Subcutaneous adipose tissue (tissue), 4 donors: ENCODE measurements around the gene CPNE1. TPM values are rescaled to one million over a fixed set of nuclear protein-coding genes. Genes with fewer than 3 reads are reported as not detected.

Experiments used
- total RNA-seq, 4 donors: library from RNA; depleted of rRNA; stranded (reverse); fragments of >200 nt; gene quantifications; one replicate each; pipeline ENCODE4 v1.1.0, GENCODE V29; 2016
- TF ChIP-seq, protein P1 (sequence below): fragments of 450-650 bp; IDR thresholded peaks from one replicate; pipeline ENCODE4 v1.5.1; 2016; ENCODE audit warnings: low read depth, mild to moderate bottlenecking, control low read depth, antibody characterized with exemption, moderate library complexity

Gene CPNE1
- total RNA-seq, 4 donors from 2014 or later: 50.6 to 115 (median 87.1) TPM

DNA sequence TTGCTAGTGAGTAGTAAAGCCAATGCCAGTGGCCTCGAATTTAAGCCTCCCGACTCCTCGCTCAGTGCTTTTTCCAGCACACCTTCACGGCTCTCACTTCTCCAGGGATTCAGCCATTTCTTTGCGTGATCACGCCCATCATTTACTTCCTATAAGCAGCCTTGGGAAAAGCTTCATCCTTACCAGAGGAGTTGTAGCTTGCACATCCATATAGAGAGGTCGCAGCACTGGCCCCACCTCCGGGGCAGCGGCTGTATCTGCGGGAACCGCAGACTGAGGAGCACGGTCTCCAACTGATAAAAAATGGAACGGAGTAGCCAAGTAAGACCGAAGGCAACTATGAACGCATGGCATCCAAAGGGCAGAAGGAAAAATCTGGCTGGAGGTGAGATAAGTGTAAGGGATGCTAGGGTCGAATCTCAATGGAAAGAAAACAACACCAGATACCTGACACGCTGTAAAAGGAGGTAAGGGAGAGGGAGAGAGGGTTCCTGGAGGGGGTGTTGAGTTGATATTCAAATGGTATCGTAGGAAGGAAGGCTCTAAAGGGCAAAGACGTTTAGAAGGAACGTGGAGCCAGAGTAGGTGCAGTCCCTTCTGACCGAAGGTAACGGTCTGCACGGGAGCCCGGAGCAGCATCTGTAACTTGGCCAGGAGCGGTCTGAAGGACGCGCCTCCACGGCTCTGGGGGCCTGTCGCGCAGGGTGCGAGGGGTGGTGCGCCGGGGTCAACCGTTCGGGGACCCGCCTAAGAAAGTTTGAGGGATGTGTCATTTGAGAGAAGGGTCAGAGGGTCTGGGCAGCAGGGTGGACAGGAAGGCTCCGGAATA lies 33.8 kb upstream of the CPNE1 start:
- TF ChIP-seq, protein P1, sequence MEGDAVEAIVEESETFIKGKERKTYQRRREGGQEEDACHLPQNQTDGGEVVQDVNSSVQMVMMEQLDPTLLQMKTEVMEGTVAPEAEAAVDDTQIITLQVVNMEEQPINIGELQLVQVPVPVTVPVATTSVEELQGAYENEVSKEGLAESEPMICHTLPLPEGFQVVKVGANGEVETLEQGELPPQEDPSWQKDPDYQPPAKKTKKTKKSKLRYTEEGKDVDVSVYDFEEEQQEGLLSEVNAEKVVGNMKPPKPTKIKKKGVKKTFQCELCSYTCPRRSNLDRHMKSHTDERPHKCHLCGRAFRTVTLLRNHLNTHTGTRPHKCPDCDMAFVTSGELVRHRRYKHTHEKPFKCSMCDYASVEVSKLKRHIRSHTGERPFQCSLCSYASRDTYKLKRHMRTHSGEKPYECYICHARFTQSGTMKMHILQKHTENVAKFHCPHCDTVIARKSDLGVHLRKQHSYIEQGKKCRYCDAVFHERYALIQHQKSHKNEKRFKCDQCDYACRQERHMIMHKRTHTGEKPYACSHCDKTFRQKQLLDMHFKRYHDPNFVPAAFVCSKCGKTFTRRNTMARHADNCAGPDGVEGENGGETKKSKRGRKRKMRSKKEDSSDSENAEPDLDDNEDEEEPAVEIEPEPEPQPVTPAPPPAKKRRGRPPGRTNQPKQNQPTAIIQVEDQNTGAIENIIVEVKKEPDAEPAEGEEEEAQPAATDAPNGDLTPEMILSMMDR: no peak

DNA sequence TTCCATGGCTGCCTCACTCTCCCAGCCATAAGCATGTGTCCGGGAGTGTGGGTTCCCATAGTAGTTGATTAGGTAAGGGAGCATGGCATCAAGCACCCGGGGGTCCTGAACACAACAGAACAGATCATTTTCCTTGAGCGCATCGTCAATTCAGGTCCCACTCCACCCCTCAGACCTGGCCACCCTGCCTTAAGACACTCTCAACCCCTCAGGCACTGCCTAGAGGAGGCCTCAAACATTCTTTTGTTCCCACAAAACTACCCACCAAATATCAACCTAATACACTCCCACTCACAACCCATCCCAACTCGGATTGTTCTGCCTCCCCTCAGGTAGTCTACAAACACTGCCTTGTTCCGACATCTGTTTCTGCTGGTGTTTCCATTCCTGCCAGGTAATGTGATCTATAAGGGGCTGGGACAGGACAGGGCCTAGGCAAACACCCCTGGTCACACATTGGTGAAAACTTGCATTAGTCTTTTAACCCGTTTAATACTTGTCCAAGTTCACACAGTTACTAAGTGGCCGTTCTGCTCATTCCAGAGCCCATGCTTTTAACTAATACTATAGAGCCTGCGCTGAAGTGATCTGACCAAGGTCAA lies 33.1 kb upstream of the CPNE1 start:
- TF ChIP-seq, protein P1: no peak

GRCh38 chr20:35695978-35696377 lies 31.3 kb upstream of the CPNE1 start:
- TF ChIP-seq, protein P1: no peak

DNA sequence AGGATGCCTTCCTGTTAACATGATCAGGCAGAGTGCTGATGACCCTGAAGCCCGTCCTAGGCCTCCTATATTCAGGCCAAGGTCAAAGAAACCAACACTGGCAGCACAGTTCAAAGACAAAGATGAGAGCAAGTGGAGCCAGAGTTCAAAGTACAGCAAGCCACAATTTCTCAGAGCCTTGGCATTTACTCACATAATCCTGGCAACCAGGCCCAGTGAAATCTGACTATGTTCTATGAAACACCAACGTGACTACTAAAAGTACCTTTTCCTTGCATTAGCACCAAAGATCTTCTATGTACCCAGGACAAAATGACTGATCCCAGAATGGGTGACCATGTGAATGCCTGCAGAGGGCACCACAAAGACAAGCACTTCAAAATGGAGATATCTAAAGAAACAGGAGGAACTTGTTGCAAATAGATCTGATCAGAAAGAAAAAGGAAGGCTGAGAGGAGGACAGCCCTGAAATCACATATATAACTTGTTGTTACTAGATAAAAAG lies 30.6 kb upstream of the CPNE1 start:
- TF ChIP-seq, protein P1: no peak

- TF ChIP-seq, protein P1: no peak
These were observed 25.6 kb upstream of the CPNE1 start for GRCh38 chr20:35690265-35690664.

- TF ChIP-seq, protein P1: no peak
These were observed 17.3 kb upstream of the CPNE1 start for GRCh38 chr20:35681960-35682359.

- TF ChIP-seq, protein P1: no peak
These were observed 15.9 kb upstream of the CPNE1 start for GRCh38 chr20:35680452-35681183.
